NOMO-1 (cell line): ENCODE results near the gene LTF.
A peak's percentile ranks its signal among the peaks of the same experiment; 100 is the strongest.

Experiments used
- DNase-seq, 2 experiments: peaks; one replicate each; lab custom pipeline; 2025; ENCODE audit not compliant: unreplicated experiment in 2 of 2; lab: John Stamatoyannopoulos, UW

LTF gene

GRCh38 chr3:46491089-46492070 is 26.7 kb upstream of the LTF start:
- DNase-seq: no peak

- DNase-seq: no peak
Observed at GRCh38 chr3:46490338-46491084, 25.8 kb upstream of the LTF start.

GRCh38 chr3:46489875-46490274 is 25.2 kb upstream of the LTF start:
- no peak for DNase-seq

DNA sequence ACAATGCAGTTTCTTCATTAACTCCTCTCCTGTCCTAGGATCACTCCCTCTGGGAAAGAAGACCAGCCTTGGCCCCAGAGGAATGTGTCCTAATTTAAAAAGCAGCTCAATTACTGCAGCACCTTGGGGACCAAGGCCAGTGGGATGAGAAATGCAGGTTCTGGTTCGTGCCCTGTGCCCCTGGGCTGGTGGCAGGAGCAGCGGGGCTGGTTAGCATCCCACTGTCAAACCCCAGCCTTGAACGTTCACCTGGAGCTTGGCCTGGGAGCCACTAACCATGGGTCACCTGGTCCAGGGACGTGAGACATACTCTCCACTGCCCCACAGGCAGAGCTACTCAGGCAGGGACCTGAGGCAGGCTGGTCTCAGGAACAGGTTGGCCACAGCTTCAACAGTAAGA is 24.7 kb upstream of the LTF start:
- DNase-seq: no peak

- peak; percentile 88 to 90 for DNase-seq
Observed at GRCh38 chr3:46488735-46489361, 24.1 kb upstream of the LTF start.

DNA sequence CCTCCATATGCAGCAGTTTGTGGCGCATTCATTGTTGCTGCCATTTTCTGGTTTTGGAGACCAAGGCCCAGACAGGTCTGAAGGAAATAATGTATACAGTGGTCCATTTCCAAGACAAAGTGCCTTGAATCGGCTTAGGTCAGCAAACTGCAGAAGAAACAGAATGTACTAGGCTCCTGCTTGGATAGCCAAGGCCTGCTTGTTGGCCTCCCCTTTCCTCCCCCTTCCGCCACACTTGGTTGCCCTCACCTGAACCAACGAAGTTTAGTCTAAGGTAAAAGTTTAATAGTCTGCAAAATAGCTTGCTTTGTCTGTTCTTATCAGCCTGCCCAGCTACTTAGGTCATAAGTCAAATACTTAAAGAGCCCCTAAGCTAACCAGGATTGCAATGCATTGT is 21.1 kb upstream of the LTF start:
- DNase-seq: no peak

GRCh38 chr3:46484911-46485778 is 20.4 kb upstream of the LTF start:
- no peak for DNase-seq

DNA sequence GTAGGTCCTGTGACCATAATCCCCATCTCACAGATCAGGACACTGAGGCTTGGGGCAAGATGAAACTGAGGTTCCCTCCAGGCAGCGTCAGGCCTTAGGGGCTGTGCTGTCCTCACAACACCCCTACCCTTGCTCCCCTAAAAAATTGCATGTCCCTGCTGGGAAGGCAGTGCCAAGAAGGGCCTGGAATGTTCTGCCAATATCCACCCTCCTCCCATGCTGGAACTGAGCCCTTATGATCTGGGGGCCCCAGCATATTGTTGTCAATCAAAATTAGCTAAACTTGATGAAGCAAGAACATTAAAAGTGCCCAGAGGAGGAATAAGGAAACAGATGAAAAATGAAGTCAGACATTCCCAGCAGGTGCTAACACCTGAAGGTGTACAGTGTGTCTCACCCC is 19.7 kb upstream of the LTF start:
- DNase-seq: no peak

GRCh38 chr3:46483825-46484224 is 19.1 kb upstream of the LTF start:
- no peak for DNase-seq

- no peak for DNase-seq
Observed at GRCh38 chr3:46482632-46483350, 18.1 kb upstream of the LTF start.

GRCh38 chr3:46481636-46482035 is 16.9 kb upstream of the LTF start:
- no peak for DNase-seq

- no peak for DNase-seq
Observed at GRCh38 chr3:46480491-46481195, 15.9 kb upstream of the LTF start.

GRCh38 chr3:46479696-46480095 is 15.0 kb upstream of the LTF start:
- DNase-seq: no peak

DNA sequence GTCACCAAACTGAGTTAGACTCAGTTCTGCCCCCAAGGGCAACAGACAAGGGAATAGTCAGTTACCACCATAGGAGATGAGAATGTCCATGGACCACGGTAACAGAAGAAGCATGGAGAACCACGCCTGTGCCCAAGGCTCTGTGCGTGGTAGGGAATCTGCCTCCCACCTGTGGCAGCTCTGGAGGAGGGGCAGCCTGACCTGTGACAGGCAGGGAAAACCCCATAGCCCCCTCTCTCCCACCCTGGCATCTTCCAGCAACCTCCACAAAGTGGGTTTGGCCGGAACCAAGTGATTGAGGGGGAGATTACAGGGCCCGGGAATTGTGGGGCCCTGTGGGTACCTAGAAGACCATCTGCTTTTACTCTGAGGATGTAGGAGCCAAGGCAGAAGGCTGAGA is 14.3 kb upstream of the LTF start:
- DNase-seq: no peak

DNA sequence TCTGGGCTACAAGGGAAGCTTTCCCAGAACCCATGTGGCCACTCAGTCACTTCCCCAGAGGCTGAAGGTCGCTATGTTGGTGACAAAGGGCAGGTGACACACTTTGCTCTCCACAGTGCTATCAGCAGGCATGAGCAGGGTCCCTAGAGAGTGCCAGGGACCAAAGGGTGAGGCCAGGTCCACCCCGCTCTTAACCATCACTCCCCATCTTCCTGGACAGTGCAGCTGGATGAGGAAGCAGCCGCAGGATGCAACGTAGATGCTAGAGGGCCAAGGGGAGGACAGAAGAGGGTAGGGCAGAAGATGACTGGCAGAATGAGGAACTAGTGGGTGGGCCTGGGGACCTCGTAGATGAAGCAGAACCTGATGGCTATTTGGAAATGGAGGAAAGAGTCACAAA is 13.6 kb upstream of the LTF start:
- DNase-seq: peak in 1 of 2 experiments; percentile 29

DNA sequence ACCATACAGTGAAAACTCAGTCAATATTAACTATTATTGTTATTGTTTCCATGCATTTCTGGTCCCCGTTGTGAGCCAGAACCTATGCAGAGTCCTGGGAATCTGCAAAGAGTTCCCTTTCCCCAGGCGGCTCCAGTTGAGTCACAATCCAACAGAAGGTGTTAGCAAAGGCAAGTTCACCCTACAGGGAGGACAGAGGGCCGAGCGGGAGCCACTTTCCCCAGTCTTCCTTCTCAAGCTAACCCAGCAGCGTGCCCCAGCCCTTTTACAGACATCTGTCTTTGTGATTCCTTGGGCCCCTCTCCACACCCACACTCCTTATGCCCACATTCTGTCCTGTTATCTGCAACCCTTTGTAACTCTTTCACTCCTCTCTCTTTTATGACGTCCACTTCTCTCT is 13.1 kb upstream of the LTF start:
- DNase-seq: no peak

DNA sequence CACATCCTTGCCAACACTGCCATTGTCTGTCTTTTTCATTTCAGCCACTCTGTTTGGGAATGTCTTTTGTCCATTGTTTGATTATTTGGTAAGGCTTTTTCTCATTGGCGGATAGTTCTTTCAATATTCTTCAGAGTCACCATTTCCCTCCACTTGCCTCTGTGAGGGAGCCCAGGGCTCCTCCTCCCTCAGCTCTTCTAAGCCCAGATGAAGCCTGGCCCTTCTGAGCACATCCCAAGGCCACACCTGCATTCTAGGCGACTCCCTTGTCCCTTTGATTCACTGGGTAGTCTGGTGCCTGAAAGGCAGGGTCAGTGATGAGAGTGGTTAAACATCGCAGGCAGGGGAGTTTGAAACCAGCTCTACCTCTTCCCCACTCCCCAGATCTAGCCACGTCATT is 12.4 kb upstream of the LTF start:
- DNase-seq: no peak

GRCh38 chr3:46472736-46473135 is 8.0 kb upstream of the LTF start:
- no peak for DNase-seq

DNA sequence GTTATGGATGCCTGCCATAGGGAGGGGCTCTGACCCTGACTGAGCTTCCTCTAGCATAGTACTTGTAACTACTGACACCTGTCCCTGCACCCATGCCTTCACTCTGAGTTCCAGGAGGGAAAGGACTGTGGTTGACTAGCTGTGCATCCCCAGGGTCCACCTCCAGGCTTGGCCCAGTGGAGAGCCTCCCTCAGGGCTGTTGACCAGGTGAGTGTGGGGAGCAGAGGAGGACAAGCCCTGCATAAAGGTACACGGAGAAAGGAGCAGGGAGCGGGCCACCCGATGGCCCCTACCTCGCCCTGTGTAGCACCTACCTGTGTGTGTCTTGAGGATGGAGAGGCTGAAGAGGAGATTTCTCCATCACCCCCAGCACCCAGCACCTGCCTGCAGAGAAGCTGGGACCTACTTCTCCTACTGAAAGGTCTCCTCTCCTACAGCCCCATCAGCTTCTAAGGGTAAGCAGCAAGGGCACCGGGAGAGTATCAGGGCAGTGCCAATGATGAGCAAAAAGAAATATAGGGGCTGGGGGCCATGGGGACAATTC is 6.7 kb upstream of the LTF start:
- no peak for DNase-seq
